ENCODE results near the gene ZFPM1.

ZFPM1 gene

DNA sequence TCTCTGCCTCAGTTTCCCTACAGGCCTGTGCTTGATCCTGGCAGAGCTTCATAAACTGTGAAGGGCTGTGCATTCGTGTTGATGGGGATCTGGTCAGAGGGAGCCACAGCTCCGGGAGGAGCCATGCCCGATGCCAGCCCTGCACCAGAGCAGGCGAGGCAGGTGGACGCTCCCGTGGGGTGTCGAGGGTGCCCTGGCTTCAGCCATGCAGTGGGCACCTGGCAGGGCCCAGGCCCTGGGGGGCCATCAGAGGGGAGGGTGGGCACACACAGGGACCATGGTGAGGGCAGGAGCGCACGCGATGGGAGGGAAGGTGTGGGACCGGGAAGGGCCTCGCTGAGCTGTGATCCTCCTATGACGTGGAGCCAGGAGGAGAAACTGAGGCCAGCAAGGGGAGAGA lies 22.0 kb downstream of the ZFPM1 start:
- TF ChIP-seq, protein P1, sequence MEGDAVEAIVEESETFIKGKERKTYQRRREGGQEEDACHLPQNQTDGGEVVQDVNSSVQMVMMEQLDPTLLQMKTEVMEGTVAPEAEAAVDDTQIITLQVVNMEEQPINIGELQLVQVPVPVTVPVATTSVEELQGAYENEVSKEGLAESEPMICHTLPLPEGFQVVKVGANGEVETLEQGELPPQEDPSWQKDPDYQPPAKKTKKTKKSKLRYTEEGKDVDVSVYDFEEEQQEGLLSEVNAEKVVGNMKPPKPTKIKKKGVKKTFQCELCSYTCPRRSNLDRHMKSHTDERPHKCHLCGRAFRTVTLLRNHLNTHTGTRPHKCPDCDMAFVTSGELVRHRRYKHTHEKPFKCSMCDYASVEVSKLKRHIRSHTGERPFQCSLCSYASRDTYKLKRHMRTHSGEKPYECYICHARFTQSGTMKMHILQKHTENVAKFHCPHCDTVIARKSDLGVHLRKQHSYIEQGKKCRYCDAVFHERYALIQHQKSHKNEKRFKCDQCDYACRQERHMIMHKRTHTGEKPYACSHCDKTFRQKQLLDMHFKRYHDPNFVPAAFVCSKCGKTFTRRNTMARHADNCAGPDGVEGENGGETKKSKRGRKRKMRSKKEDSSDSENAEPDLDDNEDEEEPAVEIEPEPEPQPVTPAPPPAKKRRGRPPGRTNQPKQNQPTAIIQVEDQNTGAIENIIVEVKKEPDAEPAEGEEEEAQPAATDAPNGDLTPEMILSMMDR (IDR thresholded peaks at IDR 0.05; ENCODE audit: extremely low read depth, missing control alignments): no peak
- DNase-seq (ENCODE audit: low spot score): no peak

DNA sequence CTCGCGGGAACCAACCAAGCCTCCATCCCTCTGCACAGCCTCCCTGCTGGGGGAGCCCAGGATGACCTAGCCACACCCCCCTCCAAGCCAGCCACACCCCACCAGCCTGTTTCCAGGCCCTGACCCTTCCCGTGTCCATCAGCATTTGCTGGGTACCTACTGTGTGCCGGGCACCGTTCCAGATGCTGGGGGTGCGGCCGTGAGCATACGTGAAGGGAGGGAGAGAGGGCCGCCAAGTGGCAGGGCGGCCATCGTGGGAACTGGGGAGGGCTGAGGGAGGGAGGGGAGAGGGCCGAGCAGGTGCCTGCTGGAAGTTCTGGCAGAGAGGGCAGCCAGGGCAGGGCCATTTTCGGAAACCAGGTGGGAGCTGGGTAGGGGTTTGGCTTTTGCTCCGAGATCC lies 23.1 kb downstream of the ZFPM1 start:
- TF ChIP-seq, protein P1 (IDR thresholded peaks at IDR 0.05; ENCODE audit: extremely low read depth, missing control alignments): no peak

DNA sequence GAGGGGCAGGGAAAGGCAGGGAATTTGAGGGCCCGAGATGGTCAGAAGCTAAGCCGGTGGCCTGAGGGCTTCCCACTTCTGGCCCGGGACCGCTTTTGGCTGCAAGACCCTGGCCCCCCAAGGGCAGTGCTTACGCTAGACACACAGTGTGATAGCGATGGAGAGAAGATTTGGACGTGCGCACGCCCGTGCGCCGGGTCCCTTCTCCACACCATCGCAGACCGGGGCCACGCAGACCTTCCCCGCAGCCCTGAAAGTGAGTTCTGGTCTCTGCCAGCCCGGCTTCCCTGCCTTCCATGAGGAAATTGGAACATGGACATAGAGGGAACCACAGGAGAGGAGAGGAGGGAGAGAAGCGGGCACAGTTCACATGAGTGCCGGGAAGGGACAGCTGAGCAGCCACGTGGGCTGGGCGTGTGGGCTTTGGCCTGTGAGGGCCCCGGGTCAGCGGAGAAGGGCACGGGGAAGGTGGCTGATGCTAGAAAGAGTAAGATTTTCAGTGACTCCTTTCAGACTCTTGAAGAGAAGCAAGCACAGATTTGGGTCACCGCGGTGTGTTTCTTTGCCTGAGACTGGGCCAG lies 23.8 kb downstream of the ZFPM1 start:
- DNase-seq (ENCODE audit: low spot score): no peak
- TF ChIP-seq, protein P1 (IDR thresholded peaks at IDR 0.05; ENCODE audit: extremely low read depth, missing control alignments): no peak

More for the DNA sequence above, 23.1 kb downstream of the ZFPM1 start:
- no peak for DNase-seq (ENCODE audit: low spot score)

DNA sequence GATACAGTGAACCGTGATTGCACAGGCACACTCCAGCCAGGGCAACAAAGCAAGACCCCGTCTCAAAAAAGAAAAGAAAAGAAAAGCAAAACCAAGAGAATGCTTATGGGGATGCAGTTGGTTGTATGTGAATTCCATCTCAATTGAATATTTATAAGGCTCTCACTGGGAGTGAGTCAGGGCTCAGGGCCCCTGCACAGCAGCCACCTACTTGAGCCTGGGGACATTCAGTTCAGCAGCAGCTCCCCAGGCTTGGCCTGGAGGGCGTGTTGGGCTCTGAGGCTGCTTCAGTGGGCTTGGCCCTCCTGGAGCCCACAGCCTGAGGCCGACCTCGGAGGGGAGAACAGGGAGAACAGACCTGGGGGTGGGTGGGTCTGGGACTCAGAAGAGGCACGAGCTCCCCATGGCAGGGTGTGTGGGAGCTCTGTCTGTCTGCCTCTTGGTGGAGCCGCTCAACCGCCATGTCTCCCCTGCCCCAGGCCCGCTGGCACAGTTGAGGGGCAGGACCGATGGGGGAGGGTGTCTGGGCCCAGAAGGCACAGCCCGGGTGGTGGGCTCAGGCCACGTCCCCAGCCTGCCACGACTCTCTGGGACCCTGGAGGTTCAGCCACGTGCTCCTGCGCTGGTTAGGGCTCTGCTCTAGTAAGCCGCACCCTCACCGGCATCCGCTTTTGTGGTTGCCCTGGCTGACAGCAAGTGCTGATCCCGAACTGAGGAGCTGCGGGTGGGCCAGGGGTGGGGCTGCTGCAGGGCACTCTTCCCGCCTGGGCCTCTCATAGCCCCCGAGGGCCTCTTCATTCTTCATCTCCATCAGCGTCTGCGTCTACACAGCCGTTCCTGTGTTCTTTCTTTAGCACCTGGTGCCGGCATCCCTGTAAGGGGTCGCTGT lies 24.8 kb downstream of the ZFPM1 start:
- DNase-seq (ENCODE audit: low spot score): peak; percentile 61
- TF ChIP-seq, protein P1 (IDR thresholded peaks at IDR 0.05; ENCODE audit: extremely low read depth, missing control alignments): no peak

DNA sequence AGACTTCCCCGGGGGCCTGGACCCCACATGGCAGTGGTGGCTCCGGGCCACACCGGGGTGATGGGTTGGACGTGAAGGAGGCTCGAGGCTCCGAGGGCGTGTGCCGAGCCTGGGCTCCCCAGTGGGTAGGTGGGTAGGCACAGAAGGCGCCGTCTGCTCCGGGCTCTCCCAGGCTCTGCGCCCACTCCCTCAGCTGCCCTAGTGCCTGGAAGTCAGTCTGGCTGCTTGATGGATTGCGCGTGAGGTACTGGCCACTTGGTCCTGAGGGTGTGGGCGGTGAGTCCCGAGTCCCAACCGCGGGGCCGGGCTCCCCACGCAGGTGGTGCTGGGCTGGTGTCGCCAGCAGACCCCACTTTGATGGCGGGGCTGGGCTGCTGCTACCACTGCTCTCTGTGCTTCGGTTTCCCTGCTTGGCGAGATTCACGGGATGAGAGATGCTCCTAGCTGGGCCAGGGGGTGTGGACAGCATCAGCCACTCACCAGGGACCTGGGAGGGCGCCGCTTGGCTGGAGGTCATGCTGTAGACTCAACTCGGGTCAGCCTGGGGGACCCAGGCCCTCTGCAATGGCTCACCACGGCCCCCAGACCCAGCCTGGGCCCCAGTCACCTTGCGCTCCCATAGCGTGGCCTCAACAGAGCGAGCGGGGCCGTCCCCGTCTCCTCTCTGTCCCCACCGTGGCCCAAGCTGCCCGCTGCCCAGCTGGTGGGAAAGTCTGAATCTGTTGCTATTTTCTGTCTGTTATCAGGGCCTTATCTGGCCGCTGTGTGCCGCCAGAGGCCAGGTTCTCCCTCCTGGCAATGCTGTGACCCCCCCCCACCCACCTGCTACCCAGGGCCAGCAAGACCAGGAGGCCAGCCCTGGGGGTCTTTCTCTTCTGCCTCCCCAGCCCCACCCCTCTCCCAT lies 26.1 kb downstream of the ZFPM1 start:
- peak; percentile 70 for DNase-seq (ENCODE audit: low spot score)
- TF ChIP-seq, protein P1 (IDR thresholded peaks at IDR 0.05; ENCODE audit: extremely low read depth, missing control alignments): peak; percentile 27

DNA sequence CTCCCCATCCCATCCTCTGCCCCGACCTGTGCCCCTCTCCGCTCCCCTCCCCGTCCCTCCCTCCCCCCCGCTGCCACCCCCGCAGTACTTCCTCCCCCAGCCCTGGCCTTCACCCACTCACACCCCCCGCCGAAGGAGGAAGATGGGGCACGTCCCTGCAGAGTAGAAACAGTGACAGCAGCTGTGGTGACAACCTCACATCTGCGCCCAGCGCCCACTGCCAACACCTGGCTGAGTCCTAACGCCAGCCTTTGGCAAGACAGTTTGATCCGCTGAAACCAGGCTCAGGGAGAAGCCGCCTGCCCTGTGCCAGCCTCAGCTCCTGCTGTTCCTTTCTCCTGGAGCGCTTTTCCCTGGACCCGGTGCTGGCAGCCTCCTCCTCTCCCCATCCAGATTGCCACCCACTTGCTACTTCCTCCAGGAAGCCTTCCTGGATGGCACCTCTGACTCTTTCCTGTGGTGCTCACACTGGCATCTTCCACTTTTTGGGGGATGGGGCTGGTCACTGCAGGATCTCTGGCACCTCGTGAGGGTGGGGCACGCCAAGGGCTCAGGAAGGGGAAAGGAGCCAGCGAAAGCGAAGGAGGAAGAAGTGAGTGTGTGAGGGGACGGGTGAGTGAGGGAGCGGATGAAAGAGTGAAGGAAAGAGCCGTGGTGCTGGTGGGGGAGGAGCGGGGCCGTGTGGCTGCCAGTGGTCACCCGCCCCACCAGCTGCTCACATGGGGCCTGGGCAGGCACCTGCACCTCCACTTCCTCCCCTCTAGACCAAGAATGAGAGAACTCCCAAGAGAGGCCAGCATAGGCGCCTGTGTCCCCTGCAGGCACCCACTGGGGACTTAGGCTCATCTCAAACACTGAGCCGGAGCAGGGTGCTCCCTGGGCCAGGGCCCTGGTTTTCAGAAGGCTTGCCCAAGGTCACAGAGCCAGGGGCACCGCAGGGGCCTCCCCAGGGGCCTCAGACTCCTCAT lies 27.0 kb downstream of the ZFPM1 start:
- DNase-seq (ENCODE audit: low spot score): peak; percentile 80

More for the DNA sequence above, 27.0 kb downstream of the ZFPM1 start:
- TF ChIP-seq, protein P1 (IDR thresholded peaks at IDR 0.05; ENCODE audit: extremely low read depth, missing control alignments): no peak
